Measurements from ENCODE around the gene MRPS27.

MRPS27 gene

DNA sequence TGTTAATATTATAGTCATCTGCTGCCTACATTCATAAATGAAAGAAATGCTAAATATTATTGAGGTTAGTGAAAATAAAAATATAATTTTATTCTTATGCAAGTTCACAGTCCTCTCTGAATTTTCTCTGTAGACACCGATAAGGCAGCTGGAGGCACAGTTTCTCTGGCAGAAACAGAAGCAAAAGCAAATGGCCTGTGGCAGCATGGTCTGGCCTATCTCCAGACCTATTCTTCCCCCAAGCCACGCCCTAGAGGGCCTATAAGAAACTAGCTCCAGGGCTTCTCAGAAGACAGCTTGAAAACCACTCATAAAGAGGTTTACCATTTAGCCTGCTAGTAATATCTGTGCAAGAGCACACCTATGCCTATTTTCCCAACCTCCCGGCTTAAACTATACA, 28.4 kb downstream of the MRPS27 start:
- DNase-seq: no peak

DNA sequence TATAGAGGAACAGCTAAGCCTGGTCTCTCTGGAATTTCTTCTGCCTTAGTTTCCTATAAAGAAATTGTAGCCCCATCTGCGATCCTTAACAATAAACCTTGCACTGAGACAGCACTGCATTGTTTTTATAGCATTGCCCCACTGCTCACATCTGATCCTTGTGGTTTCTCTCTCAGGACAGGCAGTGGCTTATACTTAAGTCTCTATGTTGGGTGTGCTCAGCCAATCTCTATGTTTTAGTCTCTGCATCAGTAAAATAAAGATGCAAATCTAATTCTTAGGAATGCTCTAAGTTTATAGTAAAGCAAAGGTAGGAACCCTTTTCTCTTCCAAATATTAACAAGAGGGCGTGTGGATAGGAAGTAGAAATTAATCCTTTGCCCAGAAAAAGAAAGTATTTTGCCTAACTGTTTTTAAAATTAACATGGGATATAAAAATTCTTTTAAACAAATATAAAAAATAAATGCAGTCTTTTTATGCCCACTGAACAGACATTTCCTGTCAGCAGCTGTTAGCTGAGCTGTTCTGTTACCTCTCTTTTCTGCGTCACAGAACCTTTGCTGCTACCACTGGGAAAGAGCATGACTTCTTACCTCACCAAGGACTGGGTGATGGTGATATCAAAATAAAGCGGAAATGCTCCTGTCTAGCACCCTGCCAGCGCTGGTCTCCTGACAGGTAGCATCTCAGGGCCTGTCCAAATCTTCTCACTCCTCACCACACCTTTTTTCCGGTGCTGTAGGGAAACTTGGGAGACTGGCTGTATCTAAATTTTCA, 29.5 kb downstream of the MRPS27 start:
- DNase-seq: no peak

DNA sequence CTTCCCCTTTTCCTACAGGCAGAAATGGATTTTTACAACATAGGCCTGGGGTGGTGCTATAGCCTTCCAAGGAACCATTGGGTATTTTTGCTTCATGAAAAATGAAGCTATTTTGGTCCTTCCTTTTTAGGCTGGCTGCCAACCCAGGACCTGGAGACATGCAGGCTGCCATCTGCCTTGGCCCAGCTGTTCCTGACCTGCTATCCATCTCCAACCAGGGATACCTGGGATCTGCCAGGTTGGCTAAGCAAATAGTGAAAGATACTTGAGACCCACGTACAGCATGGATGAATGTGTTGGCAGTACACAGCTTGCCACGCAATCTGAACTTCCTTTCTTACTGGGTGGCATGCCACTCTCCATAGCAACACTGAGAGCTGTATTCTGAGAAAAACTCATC, 31.1 kb downstream of the MRPS27 start:
- peak in 20 of 58 donors; percentile 3 to 64 (median 21) for DNase-seq

DNA sequence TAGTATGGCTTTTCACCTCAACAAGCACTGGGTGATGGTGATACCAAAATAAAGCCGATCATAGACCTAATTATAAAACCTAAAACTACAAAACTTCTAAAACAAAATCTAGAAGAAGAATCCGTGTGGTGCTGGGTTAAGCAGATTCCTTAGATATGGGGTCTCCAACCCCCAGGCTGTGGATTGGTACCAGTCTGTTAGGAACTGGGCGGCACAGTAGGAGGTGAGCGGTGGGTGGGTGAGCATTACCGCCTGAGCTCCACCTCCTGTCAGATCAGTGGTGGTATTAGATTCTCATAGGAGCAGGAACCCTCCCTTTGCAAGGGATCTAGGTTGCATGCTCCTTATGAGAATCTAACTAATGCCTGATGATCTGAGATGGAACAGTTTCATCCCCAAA, 33.2 kb downstream of the MRPS27 start:
- DNase-seq: no peak

DNA sequence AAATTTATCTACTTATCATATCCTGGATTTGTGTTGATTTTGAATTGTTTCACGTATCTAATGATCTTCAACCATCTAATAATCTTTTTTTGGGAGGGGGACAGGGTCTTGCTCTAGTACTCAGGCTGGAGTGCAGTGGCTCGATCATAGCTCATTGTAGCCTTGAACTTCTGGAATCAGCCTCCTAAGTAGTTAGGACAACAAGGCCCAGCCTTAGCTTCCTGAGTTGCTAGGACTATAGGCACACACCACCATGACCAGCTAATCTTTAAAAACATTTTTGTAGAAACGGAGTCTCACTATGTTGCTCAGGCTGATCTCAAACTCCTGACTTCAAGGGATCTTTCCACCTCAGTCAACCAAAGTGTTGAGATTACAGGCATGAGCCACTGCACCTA, 34.6 kb downstream of the MRPS27 start:
- DNase-seq: no peak

DNA sequence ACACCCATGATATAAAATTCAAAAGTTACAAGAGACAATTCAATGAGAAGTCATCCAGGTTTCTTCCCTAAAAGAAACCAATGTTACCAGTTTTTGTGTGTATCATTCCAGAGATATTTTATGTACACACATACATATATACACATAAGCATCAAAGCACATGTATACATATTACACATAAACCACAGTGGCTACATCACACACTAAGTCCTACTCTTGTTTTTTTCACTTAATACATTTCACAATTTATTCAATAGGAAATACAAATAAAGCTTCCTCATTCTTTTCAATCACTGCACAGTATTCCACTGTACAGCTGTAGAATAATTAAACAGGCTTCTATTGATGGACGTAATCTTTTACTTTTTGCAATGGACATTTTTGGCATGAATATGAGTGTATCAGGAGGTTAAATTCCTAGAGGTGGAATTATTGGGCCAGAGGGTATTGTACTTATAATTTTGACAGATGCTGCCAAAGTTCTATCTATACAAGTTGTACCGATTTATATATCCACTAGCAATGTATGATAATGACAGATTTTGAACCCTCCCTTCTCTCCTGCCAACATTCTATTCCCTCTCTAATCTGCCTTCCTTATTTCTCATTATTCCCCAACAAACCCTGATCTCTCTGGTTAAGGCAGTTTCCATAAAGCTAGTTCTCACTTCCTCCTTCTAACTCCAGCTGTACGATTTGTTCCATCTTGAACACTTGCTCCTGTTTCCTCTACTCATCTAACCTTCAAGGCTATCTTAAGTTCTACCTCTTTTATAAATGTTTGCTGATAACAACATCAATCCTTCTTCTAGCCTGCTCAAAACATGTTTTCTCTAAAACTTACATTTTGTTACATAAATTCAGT, 35.2 kb downstream of the MRPS27 start:
- DNase-seq: no peak

DNA sequence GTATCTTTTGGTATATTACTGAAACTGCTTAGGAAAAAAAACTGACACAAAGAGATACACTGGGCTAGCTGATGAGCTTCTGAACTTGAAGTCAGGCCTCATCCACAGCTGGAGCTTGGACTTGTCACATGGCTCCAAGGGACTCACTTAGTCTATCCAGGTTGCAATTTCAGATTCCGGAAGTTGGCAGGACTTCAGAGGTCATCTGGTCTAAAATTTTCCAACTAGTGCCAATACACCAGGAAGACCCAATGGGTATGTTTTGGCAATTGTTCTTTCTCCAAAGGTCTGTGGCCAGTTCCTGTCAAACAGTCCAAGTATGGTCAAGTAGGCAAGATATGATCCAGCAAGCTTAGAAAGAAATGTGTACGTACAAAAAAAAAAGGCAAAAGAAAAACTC, 36.7 kb downstream of the MRPS27 start:
- no peak for DNase-seq

DNA sequence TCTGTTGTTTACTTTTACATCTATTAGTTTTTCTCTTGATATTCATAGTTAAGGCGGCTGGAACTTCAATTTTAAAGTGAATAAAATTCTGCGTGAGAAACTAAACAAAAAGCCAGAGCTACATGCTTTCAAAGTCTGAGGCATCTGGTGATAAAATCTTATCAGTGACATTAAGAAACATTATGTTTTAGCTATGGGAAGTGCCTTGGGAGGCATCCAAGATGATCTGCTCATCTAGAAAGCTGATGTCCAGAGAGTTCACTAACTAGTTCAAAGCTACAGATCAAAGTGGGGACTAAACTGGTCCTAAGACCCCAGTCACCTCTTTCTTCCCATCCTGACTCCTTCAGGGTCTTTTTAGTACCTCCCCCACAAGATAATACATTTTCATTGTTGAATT, 37.2 kb downstream of the MRPS27 start:
- DNase-seq: no peak

DNA sequence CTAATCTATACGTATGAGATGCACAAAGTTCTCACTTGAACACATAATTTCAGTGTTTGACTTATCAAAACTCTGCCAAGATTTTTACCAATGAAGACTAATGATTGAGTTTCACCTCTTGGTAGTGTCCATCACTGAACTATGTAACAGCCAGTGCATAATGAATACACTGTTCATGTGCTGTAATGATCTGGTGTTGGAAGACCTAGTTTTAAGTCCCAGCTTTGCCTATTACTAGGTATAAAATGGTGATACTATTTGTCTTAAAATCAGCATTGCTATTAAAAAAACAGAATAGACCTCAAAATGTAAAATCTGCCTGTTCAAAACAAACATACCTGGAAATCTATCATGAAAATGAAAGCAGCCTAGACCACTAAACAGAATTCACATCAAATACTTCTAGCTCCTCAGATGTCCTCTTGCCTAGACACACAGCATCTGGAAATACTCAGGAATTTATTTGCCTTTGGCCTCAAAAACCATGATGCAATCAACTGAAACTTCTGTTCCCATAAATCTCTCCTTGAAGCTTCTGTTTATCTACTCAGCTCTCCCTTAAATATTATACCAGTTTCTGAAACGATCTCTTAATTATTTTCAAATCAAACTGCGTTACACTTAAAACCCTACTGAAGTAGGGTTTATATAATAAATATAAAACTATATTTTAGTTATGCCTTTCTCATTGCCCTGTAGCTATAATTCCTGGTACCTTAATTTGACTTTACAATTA, 38.1 kb downstream of the MRPS27 start:
- DNase-seq: no peak

DNA sequence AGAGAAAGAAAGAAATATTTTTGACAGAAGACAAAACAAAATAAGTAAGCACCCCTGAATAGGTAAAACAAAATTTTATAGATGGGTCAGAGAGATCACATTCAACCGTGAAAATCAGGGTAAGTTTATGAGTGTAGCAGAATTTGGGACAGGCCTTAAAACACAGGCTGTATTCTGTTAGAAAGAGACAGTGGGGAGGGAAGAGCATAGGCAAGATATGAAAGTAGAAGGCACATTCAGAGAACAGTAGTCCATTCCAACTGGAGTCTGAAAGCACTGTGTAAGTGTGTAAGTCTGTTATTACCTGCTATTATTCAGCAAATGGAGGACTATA, 38.6 kb downstream of the MRPS27 start:
- no peak for DNase-seq

DNA sequence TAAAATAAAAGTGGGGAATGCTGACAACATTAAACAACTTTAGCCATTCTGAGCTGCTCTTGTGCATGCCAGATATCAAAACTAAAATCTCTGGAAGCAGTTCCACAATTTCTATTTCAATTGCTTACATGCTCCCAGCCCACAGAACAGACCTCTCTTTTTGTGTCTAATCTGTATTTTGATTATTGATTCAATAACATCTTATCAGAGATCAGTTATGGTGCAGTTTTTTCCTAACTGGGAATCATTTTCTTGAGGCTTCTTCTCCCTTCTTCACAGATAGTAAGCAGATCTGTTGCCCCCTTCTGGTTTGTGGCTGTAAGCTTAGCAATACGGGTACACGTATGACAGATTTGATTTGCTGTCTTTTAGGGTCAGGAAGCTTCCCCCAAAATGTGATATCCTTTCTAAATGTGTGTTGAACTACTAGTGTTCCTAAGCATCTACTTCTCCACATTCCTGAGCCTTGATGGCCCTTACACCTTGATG, 39.4 kb downstream of the MRPS27 start:
- peak in 11 of 58 donors; percentile 3 to 38 (median 17) for DNase-seq

DNA sequence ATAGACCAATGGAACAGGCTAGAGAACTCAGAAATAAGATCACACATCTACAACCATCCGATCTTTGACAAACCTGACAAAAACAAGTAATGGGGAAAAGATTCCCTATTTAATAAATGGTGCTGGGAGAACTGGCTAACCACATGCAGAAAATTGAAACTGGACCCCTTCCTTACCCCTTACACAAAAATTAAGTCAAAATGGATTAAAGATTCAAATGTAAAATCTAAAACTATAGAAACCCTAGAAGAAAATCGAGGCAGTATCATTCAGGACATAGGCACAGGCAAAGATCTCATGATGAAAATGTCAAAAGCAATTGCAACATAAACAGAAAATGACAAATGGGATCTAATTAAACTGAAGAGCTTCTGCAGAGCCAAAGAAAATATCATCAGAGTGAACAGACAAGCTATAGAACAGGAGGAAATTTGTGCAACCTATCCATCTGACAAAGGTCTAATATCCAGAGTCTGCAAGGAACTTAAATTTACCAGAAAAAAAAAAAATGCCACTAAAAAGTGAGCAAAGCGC, 43.8 kb downstream of the MRPS27 start:
- DNase-seq: no peak

DNA sequence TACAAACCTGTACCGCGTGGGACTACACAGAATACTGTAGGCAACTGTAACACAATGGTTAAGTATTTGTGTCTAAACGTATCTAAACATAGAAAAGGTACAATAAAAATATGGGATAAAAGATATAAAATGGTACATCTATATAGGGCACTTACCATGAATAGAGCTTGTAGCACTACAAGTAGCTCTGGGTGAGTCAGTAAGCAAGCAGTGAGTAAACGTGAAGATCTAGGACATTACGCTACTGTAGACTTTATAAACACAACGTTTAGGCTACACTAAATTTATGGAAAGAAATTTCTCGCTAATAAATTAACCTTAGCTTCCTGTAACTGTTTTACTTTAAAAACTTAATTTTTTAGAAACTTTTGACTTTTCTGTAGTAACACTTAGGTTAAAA, 46.5 kb downstream of the MRPS27 start:
- DNase-seq: no peak

DNA sequence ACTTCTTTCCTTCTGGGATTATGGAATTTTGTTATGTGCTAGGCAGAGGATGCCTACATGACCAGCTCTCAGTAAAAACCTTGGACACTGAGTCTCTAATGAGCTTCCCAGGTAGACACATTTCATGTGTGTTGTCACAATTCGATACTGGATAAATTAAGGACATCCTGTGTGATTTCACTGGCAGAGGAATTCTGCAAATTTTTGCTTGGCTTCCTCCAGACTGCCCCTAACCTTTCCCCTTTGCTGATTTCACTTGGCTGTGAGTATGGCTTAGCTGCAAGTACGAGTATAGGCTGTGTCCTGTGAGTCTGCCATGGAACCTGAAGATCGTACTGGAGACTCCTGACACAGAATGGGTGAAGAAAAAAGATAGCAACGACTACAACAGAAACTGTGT, 47.6 kb downstream of the MRPS27 start:
- DNase-seq: no peak

DNA sequence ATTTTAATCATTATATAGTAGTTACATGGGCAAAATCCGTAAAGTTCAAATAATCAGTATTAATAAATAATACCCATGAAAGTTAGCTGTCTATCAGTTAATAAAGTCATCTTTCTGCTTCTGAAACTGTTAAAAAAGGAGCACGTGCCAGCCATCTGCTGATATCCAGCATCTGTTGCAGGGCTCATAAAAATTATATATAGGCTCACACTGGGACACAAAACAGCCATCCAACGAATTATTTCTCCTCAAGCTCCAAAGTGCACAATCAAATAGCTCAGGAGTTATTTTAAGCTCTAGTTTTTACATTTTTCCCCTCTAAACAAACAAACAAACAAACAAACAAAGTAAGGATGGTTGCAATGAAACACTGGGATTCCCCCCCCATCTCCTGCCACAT, 48.3 kb downstream of the MRPS27 start:
- DNase-seq: no peak

DNA sequence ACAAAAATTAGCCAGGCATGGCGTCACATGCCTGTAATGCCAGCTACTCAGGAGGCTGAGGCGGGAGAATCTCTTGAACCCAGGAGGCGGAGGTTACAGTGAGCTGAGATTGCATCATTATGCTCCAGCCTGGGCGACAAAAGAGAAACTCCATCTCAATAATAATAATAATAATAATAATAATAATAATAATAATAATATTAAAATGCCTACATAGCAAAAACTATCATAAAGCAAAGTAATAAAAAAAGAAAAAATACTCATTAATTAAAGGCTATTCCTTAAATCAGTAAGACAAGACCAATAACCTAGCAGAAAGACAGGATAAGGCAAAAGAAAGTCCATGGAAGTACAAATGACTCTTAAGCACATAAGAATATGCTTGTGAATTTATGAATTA, 50.0 kb downstream of the MRPS27 start:
- no peak for DNase-seq

DNA sequence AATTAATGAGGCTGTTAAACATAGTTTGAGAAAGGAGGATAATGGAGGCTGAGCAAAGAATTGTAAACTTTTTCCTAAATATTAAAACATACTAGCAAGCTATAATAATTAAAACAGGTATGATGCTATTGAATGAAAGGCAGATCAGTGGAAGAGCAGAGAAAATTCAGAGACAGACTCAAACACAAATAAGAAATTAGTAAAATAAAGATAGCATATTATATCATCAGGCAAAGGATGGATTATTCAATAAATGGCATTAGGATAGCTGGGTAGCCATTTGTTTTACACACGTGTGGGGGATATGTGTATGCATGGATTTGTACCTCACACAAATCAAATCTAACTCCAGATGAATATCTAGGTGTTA, 50.6 kb downstream of the MRPS27 start:
- no peak for DNase-seq

DNA sequence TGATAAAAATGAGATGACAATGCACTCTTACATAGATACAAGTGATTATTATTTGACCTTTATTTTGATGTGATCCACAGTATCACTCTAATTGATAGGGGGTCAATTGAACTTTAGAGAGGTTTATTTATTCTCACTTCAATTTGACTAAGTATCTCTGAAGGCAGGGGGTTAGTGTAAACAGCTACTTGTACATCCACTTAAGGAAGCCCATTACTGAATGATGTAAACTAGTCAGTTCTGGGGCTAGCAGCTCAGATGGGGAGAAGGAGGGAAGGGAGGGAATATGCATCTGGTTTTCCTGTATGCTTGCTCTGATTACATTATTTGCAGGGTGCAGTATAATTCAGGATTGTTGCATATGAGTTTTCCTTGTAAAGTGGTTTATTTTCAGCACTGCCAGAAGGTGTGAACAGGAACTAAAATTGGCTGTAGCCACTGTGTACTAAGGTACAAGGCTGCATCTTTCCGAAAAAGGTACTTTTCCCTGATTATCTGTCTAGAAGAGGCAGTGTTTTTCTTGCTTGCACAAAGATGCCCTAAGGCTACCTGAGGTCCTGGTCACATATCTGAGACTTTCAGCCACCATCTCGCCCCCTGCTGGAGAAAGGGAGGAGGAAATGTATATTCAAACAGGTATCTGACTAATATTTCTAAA, 51.2 kb downstream of the MRPS27 start:
- DNase-seq: peak in 6 of 58 donors; percentile 3 to 34 (median 11)

DNA sequence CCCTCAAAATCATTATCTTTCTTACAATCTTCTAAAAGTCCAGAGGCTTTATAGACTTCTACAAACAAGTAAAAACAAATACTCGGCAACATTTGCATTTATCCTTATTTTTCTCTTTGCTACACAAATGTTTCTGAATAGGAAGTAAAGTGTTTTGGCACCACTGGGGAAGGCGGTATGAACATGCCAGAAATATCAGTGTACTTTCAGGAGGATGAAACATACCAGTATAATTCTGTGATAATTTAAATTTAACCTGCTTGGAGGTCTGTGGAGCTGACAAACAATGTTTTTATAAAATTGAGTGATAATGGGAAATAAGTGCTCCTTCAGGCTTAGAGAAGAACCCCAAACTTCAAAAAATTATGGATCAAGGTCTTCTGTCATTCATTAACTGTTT, 51.8 kb downstream of the MRPS27 start:
- DNase-seq: no peak

DNA sequence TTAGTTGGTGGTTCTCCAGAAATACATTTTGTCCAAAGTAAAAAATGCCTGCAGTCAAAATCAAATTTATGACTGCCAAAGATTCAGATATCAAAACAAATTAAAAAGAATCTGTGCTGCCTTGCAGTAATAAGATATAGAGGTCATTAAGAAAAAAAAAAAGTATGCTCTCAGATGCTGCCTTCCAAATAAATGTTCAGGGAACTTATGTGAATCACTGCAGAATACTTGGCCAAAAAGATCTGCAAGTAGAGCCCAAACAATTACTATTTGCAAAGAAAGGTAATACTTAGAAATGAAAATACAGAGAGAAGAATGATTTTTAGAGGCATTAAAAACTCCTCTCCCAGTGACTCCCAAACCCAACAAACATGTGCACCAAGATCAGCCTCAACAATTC, 52.4 kb downstream of the MRPS27 start:
- DNase-seq: no peak

DNA sequence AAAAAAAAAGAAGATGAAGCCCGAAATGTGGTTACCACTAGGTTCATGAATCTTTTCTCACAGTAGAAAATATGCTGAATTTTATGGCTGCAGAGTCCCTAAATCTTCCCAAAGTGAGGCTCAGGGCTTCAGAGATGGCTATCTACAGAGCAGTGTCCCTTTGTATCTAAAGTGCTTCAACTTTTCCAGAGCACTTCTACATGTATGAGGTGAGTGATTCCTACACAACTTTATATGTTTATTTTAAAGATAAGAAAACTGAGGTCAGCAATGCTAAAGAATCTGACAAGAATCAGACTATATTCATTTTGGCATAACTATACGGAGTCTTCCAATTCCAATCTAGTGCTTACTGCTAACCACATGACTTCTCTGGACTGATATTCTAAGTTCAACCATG, 53.2 kb downstream of the MRPS27 start:
- no peak for DNase-seq

Measured in anterior cingulate cortex (tissue), 58 donors.